Thoracic aorta (tissue), 2 donors: ENCODE measurements around the gene AUTS2. TPM values are rescaled to one million over a fixed set of nuclear protein-coding genes. Genes with fewer than 3 reads are reported as not detected.

Source experiments
- ATAC-seq: fragments of 150-250 bp; one replicate; pipeline ENCODE4 v1.8.0; 2017; ENCODE audit warnings: low read depth; ENCODE audit not compliant: insufficient number of reproducible peaks, low FRiP score
- DNase-seq: peaks from one replicate; pipeline ENCODE4 v3.0.0-alpha.2; 2020; ENCODE audit warnings: low spot score
- H3K27ac ChIP-seq, 2 donors: fragments of 200-600 bp; sonication (generic); 1 replicate in 1 of 2; 2 replicates in 1 of 2; pipeline ENCODE4 v1.5.1; 2016; ENCODE audit warnings: mild to moderate bottlenecking in 2 of 2, moderate library complexity in 2 of 2
- H3K27me3 ChIP-seq: fragments of 200-600 bp; sonication (generic); replicated peaks from 2 replicates; pipeline ENCODE4 v1.6.0; 2016; ENCODE audit warnings: mild to moderate bottlenecking; ENCODE audit not compliant: insufficient read depth
- H3K36me3 ChIP-seq: fragments of 200-600 bp; sonication (generic); one replicate; pipeline ENCODE4 v1.5.1; 2016
- H3K4me1 ChIP-seq, 2 donors: fragments of 200-600 bp; sonication (generic); 1 replicate in 1 of 2; 2 replicates in 1 of 2; pipeline versions ENCODE4 v1.5.1 to v1.6.0; 2016; ENCODE audit warnings: low read depth in 2 of 2, mild to moderate bottlenecking in 1 of 2; ENCODE audit not compliant: control insufficient read depth in 1 of 2
- H3K4me3 ChIP-seq: fragments of 200-600 bp; sonication (generic); 2 replicates; pipeline ENCODE4 v1.5.1; 2016; ENCODE audit warnings: mild to moderate bottlenecking
- H3K9me3 ChIP-seq: fragments of 200-600 bp; sonication (generic); 2 replicates; pipeline ENCODE4 v1.5.1; 2016
- CTCF ChIP-seq: fragments of 200-600 bp; sonication (generic); IDR thresholded peaks from one replicate; pipeline ENCODE4 v1.5.1; 2019; ENCODE audit warnings: antibody characterized with exemption
- total RNA-seq, 2 donors: library from RNA; depleted of rRNA; stranded (reverse); fragments of >200 nt; gene quantifications; one replicate each; pipeline versions ENCODE4 v1.1.0 to v1.2.3, GENCODE V29; 2016

AUTS2 gene
- total RNA-seq, 2 donors from 2014 or later, result 49.4 to 101 TPM

GRCh38 chr7:69786730-69787395 is 188.6 kb downstream of the AUTS2 start:
- ATAC-seq, result no peak
- H3K27ac ChIP-seq, result no peak overlapping the region
- peaks cover 4 to 22% of the 10 kb centered on the region in 2 donors for H3K4me1 ChIP-seq
- no peaks in the 10 kb centered on the region for H3K9me3 ChIP-seq
- H3K36me3 ChIP-seq, result no peaks in the 10 kb centered on the region
- TF ChIP-seq CTCF, result no peak
- DNase-seq, result no peak
- no peaks in the 10 kb centered on the region for H3K27me3 ChIP-seq
- H3K4me3 ChIP-seq, result no peak overlapping the region

DNA sequence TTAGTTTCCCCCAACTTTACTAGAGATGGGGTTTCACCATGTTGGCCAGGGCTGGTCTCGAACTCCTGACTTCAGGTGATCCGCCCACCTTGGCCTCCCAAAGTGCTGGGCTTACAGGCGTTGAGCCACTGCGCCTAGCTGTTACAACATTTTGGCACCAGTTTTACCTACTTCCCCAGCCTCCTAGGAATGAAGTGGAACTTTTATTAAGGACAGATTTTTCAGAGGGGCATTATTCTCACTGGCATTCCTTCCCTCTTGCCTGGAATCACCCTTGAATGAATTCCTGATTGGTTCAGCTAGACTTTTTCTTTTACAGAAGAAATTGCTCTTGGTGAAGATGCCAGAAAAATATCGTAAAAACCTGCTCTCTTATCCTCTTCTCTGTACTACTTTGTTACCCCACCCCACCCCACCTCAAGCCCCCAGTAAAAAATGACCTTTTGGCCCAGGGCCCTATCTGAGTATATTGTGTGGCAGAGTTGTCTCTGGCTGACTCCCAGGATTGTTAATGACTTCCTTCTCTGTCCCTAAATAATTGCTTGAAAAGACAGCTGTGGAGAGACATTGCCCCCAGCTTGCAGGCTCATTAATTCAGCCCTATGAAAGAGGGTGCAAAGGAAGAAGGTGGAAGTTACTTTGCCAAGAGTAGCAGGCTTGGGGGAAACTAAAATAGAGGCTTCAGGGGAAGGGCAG is 189.6 kb downstream of the AUTS2 start:
- Histone ChIP-seq H3K27me3 (no peaks in the 10 kb centered on the region), H3K4me3 (no peak overlapping the region), H3K36me3 (no peaks in the 10 kb centered on the region), H3K4me1 (peaks cover 4 to 13% of the 10 kb centered on the region in 2 donors), H3K27ac (no peak overlapping the region), H3K9me3 (no peaks in the 10 kb centered on the region)
- ATAC-seq, result no peak
- DNase-seq, result no peak
- TF ChIP-seq CTCF, result no peak

- Histone ChIP-seq H3K27ac (no peak overlapping the region), H3K27me3 (no peaks in the 10 kb centered on the region), H3K36me3 (no peaks in the 10 kb centered on the region), H3K4me3 (no peak overlapping the region), H3K9me3 (no peaks in the 10 kb centered on the region), H3K4me1 (no peaks in the 10 kb centered on the region)
- TF ChIP-seq CTCF, result no peak
- ATAC-seq, result no peak
- DNase-seq, result no peak
These were observed 191.3 kb downstream of the AUTS2 start for GRCh38 chr7:69789563-69789962.

GRCh38 chr7:69790977-69791724 is 192.9 kb downstream of the AUTS2 start:
- no peaks in the 10 kb centered on the region for H3K36me3 ChIP-seq
- TF ChIP-seq CTCF, result no peak
- no peak for DNase-seq
- no peaks in the 10 kb centered on the region for H3K9me3 ChIP-seq
- H3K4me1 ChIP-seq, result no peaks in the 10 kb centered on the region
- H3K27ac ChIP-seq, result no peak overlapping the region
- H3K4me3 ChIP-seq, result no peak overlapping the region
- ATAC-seq, result no peak
- no peaks in the 10 kb centered on the region for H3K27me3 ChIP-seq

- no peak overlapping the region for H3K4me3 ChIP-seq
- ATAC-seq, result no peak
- H3K36me3 ChIP-seq, result no peaks in the 10 kb centered on the region
- H3K27ac ChIP-seq, result no peak overlapping the region
- H3K4me1 ChIP-seq, result no peaks in the 10 kb centered on the region
- H3K27me3 ChIP-seq, result no peaks in the 10 kb centered on the region
- no peak for TF ChIP-seq CTCF
- no peak for DNase-seq
- no peaks in the 10 kb centered on the region for H3K9me3 ChIP-seq
These were observed 193.5 kb downstream of the AUTS2 start for GRCh38 chr7:69791739-69792138.
